HepG2 (cell line): ENCODE results near the gene TEX19. TPM values are rescaled to one million over a fixed set of nuclear protein-coding genes. Genes with fewer than 3 reads are reported as not detected.
A peak's percentile ranks its signal among the peaks of the same experiment; 100 is the strongest.

ENCODE experiments used
- ATRX ChIP-seq: sonication (generic); formaldehyde crosslinking; IDR thresholded peaks from 2 replicates; pipeline ENCODE4 v1.4.0; 2020; ENCODE audit warnings: missing genetic modification reagents, borderline replicate concordance
- CREBL2 ChIP-seq: sonication (generic); formaldehyde crosslinking; IDR thresholded peaks from 2 replicates; pipeline ENCODE4 v1.8.1; 2023; ENCODE audit warnings: missing genetic modification reagents, mild to moderate bottlenecking, borderline replicate concordance
- CTCF ChIP-seq: sonication (generic); formaldehyde crosslinking; IDR thresholded peaks from 2 replicates; pipeline ENCODE4 v1.5.0; 2020; ENCODE audit warnings: mild to moderate bottlenecking, missing genetic modification reagents, moderate library complexity
- EHMT2 ChIP-seq: fragments of 200-600 bp; sonication (generic); IDR thresholded peaks from 2 replicates; pipeline ENCODE4 v1.7.0; 2017; ENCODE audit warnings: antibody characterized with exemption, low read depth, low read length, borderline replicate concordance
- GLI4 ChIP-seq: sonication (generic); formaldehyde crosslinking; IDR thresholded peaks from 2 replicates; pipeline ENCODE4 v1.5.1; 2020; ENCODE audit warnings: missing genetic modification reagents, mild to moderate bottlenecking, moderate library complexity, borderline replicate concordance
- GPN1 ChIP-seq: sonication (generic); formaldehyde crosslinking; IDR thresholded peaks from 2 replicates; pipeline ENCODE4 v1.5.1; 2020; ENCODE audit warnings: missing genetic modification reagents, borderline replicate concordance
- JUNB ChIP-seq: sonication (generic); formaldehyde crosslinking; IDR thresholded peaks from 2 replicates; pipeline ENCODE4 v1.8.0; 2022; ENCODE audit warnings: missing genetic modification reagents, mild to moderate bottlenecking, borderline replicate concordance
- KLF12 ChIP-seq: sonication (generic); formaldehyde crosslinking; IDR thresholded peaks from 2 replicates; pipeline ENCODE4 v1.4.0; 2020; ENCODE audit warnings: missing genetic modification reagents, borderline replicate concordance
- MTF1 ChIP-seq: sonication (generic); formaldehyde crosslinking; IDR thresholded peaks from 2 replicates; pipeline ENCODE4 v1.5.0; 2020; ENCODE audit warnings: missing genetic modification reagents
- PAX8 ChIP-seq: sonication (generic); formaldehyde crosslinking; IDR thresholded peaks from 2 replicates; pipeline ENCODE4 v1.8.0; 2022; ENCODE audit warnings: mild to moderate bottlenecking, missing genetic modification reagents, borderline replicate concordance
- PBX3 ChIP-seq: sonication (generic); formaldehyde crosslinking; IDR thresholded peaks from 2 replicates; pipeline ENCODE4 v1.8.1; 2023; ENCODE audit warnings: missing genetic modification reagents, inconsistent platforms, borderline replicate concordance
- POGK ChIP-seq: sonication (generic); formaldehyde crosslinking; conservative IDR thresholded peaks from 2 replicates; pipeline ENCODE4 v1.8.0; 2022; ENCODE audit warnings: mild to moderate bottlenecking, moderate library complexity, missing genetic modification reagents
- PPARG ChIP-seq: conservative IDR thresholded peaks from 2 replicates; pipeline ENCODE4 v1.6.1; 2016; ENCODE audit warnings: missing biosample characterization, missing genetic modification reagents
- THAP11 ChIP-seq: IDR thresholded peaks from 2 replicates; pipeline ENCODE4 v1.6.1; 2016; ENCODE audit warnings: missing biosample characterization, missing genetic modification reagents
- ZBTB25 ChIP-seq: IDR thresholded peaks from 2 replicates; pipeline ENCODE4 v1.6.1; 2018; ENCODE audit warnings: missing genetic modification reagents
- ZNF121 ChIP-seq: sonication (generic); formaldehyde crosslinking; IDR thresholded peaks from 2 replicates; pipeline ENCODE4 v1.5.0; 2020; ENCODE audit warnings: mild to moderate bottlenecking, missing genetic modification reagents
- ZNF276 ChIP-seq: sonication (generic); formaldehyde crosslinking; IDR thresholded peaks from 2 replicates; pipeline ENCODE4 v1.4.0; 2020; ENCODE audit warnings: mild to moderate bottlenecking, low read depth, missing genetic modification reagents
- ZNF335 ChIP-seq: sonication (generic); formaldehyde crosslinking; IDR thresholded peaks from 2 replicates; pipeline ENCODE4 v1.4.0; 2020; ENCODE audit warnings: missing genetic modification reagents
- ZNF446 ChIP-seq: sonication (generic); formaldehyde crosslinking; IDR thresholded peaks from 2 replicates; pipeline ENCODE4 v1.5.0; 2020; ENCODE audit warnings: mild to moderate bottlenecking, missing genetic modification reagents
- ZNF513 ChIP-seq: sonication (generic); formaldehyde crosslinking; conservative IDR thresholded peaks from 2 replicates; pipeline ENCODE4 v1.5.0; 2020; ENCODE audit warnings: missing genetic modification reagents
- polyA plus RNA-seq, 8 experiments: library from polyadenylated mRNA; depleted of rRNA in 3 of 8; stranded (reverse) in 7 of 8; unstranded in 1 of 8; fragments of >200 nt; fragmentation: Illumina TruSeq in 4 of 8; extraction: Trizol in 4 of 8; gene quantifications; 2 replicates each; pipeline versions ENCODE4 v1.2.1 to v1.2.3, GENCODE V29; 2011 to 2016; ENCODE audit warnings: low read depth in 4 of 8, missing spikeins in 1 of 8, mixed read lengths in 1 of 8; ENCODE audit not compliant: insufficient read depth in 1 of 8
- total RNA-seq, 5 experiments: library from RNA; depleted of rRNA; stranded (reverse); fragments of >200 nt; fragmentation: Illumina TruSeq; extraction: Trizol; gene quantifications; 2 replicates each; pipeline ENCODE4 v1.2.3, GENCODE V29; 2016; ENCODE audit warnings: low read depth in 1 of 5

Gene TEX19
- total and polyA plus RNA-seq, 2 of the 13 experiments (the other 11 are each of a cell fraction or from before 2014, with no cell fraction given), result 1.3 to 6.0 TPM

- TF ChIP-seq ZNF513 (CRISPR knock-in tag) (no peak), POGK (CRISPR knock-in tag) (no peak), GLI4 (no peak), ZNF446 (CRISPR knock-in tag) (no peak), CTCF (CRISPR knock-in tag) (peak; percentile 87), EHMT2 (no peak), KLF12 (CRISPR knock-in tag) (peak; percentile 89), GPN1 (CRISPR knock-in tag) (no peak), CREBL2 (CRISPR knock-in tag) (no peak), PAX8 (CRISPR knock-in tag) (no peak), THAP11 (no peak), MTF1 (no peak), ATRX (CRISPR knock-in tag) (no peak), ZBTB25 (CRISPR knock-in tag) (peak; percentile 23; the same call in 1 of the 2 replicates), ZNF335 (CRISPR knock-in tag) (peak; percentile 75), JUNB (CRISPR knock-in tag) (no peak), PPARG (CRISPR knock-in tag) (no peak), ZNF121 (CRISPR knock-in tag) (no peak), PBX3 (CRISPR knock-in tag) (no peak), ZNF276 (CRISPR knock-in tag) (no peak)
These were observed 29.3 kb downstream of the TEX19 start (continued) for GRCh38 chr17:82388223-82388921.
